KMS-11 (cell line): ENCODE results near the gene NUDT4.

Experiments used
- H2AFZ ChIP-seq: fragments of 200-600 bp; sonication (generic); 2 replicates; pipeline ENCODE4 v1.6.1; 2016; ENCODE audit warnings: antibody characterized with exemption, mixed run types, low read depth
- H3K27ac ChIP-seq: fragments of 200-600 bp; sonication (generic); 2 replicates; pipeline ENCODE4 v1.6.1; 2016; ENCODE audit warnings: mild to moderate bottlenecking, mixed run types
- H3K27me3 ChIP-seq: fragments of 200-600 bp; sonication (generic); 2 replicates; pipeline ENCODE4 v1.6.1; 2017; ENCODE audit warnings: mild to moderate bottlenecking, low read depth, mixed run types, moderate library complexity; ENCODE audit not compliant: insufficient read depth
- H3K36me3 ChIP-seq: fragments of 200-600 bp; sonication (generic); 2 replicates; pipeline ENCODE4 v1.6.1; 2017; ENCODE audit warnings: mild to moderate bottlenecking, mixed run types; ENCODE audit not compliant: insufficient read depth
- H3K4me1 ChIP-seq: fragments of 200-600 bp; sonication (generic); 2 replicates; pipeline ENCODE4 v1.6.1; 2016; ENCODE audit warnings: mild to moderate bottlenecking, low read depth, mixed run types; ENCODE audit not compliant: poor library complexity, severe bottlenecking
- H3K4me2 ChIP-seq: fragments of 200-600 bp; sonication (generic); 2 replicates; pipeline ENCODE4 v1.7.0; 2016; ENCODE audit warnings: mild to moderate bottlenecking, mixed run types
- H3K4me3 ChIP-seq: fragments of 200-600 bp; sonication (generic); IDR thresholded peaks from 2 replicates; pipeline ENCODE4 v1.6.1; 2017; ENCODE audit warnings: low read depth, low read length, mixed read lengths; ENCODE audit not compliant: insufficient read depth
- H3K79me2 ChIP-seq: fragments of 200-600 bp; sonication (generic); 2 replicates; pipeline ENCODE4 v1.6.1; 2016; ENCODE audit warnings: low read depth, mixed run types; ENCODE audit not compliant: insufficient read depth
- H3K9ac ChIP-seq: fragments of 200-600 bp; sonication (generic); 2 replicates; pipeline ENCODE4 v1.6.1; 2016; ENCODE audit warnings: mild to moderate bottlenecking, mixed run types
- H4K20me1 ChIP-seq: fragments of 200-600 bp; sonication (generic); 2 replicates; pipeline ENCODE4 v1.6.1; 2016; ENCODE audit warnings: mild to moderate bottlenecking, mixed run types; ENCODE audit not compliant: insufficient read depth
- TF ChIP-seq, protein P1 (sequence below): fragments of 200-600 bp; sonication (generic); conservative IDR thresholded peaks from 2 replicates; pipeline ENCODE4 v1.6.1; 2017; ENCODE audit warnings: low read depth, mild to moderate bottlenecking, antibody characterized with exemption, low read length, moderate library complexity, mixed read lengths

Gene NUDT4

GRCh38 chr12:93377252-93378195 is at the start of gene NUDT4:
Gene NUDT4 (plus strand): TSS chr12:93377925. CDS start chr12:93378323, 398 bp downstream.
- Histone ChIP-seq H3K9ac (peak within 1 kb of the TSS; percentile 82), H3K4me3 (no peak within 1 kb of the TSS), H3K4me2 (peak within 1 kb of the TSS; percentile 78), H3K4me1 (peaks cover 23% of the 10 kb centered on the region), H3K27me3 (no peaks in the 10 kb centered on the region), H2AFZ (peak within 1 kb of the TSS; percentile 84), H3K27ac (peak within 1 kb of the TSS; percentile 84), H3K79me2 (peaks cover 42% of the 10 kb centered on the region), H4K20me1 (peaks cover 13% of the 10 kb centered on the region; the same call in 1 of the 2 replicates), H3K36me3 (no peaks in the 10 kb centered on the region)
- TF ChIP-seq, protein P1, sequence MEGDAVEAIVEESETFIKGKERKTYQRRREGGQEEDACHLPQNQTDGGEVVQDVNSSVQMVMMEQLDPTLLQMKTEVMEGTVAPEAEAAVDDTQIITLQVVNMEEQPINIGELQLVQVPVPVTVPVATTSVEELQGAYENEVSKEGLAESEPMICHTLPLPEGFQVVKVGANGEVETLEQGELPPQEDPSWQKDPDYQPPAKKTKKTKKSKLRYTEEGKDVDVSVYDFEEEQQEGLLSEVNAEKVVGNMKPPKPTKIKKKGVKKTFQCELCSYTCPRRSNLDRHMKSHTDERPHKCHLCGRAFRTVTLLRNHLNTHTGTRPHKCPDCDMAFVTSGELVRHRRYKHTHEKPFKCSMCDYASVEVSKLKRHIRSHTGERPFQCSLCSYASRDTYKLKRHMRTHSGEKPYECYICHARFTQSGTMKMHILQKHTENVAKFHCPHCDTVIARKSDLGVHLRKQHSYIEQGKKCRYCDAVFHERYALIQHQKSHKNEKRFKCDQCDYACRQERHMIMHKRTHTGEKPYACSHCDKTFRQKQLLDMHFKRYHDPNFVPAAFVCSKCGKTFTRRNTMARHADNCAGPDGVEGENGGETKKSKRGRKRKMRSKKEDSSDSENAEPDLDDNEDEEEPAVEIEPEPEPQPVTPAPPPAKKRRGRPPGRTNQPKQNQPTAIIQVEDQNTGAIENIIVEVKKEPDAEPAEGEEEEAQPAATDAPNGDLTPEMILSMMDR = no peak

DNA sequence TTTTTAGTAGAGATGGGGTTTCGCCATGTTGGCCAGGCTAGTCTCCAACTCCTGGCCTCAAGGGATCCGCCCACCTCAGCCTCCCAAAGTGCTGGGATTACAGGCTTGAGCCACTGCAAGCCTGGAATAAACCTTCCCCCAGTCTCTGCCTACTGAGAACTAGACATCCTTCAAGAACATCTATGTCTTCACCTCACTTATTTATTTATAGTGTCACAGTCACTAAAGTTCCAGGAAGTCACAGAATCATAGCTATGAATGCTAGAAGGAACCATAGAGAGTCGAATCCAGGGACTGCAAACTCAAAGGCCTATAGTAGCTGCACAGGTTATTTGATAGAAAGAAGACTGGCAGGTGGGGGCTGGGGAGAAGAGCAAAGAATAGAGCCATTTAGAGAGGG is 44.7 kb upstream of the NUDT4 start:
- Histone ChIP-seq H3K27ac (no peak overlapping the region), H4K20me1 (no peaks in the 10 kb centered on the region), H3K4me1 (no peaks in the 10 kb centered on the region), H3K79me2 (no peaks in the 10 kb centered on the region), H3K27me3 (no peaks in the 10 kb centered on the region), H2AFZ (no peak overlapping the region), H3K4me3 (no peak overlapping the region), H3K4me2 (no peak overlapping the region), H3K36me3 (no peaks in the 10 kb centered on the region), H3K9ac (no peak overlapping the region)
- TF ChIP-seq, protein P1 = no peak

DNA sequence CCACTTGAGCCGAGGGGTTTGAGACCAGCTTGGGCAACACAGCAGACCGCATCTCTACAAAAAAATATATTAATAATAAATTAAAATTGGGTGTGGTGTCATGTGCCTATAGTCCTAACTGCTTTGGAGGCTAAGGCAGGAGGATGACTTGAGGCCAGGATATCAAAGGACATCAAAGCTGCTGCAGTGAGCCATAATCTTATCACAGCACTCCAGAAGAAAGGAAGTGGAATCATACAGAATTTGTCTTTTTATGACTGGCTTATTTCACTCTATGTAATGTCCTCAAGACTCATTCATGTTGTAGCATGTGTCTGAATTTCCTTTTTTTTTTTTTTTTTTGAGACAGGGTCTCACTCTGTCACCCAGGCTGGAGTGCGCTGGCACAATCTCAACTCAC is 43.9 kb upstream of the NUDT4 start:
- Histone ChIP-seq H3K4me2 (no peak overlapping the region), H2AFZ (no peak overlapping the region), H3K36me3 (no peaks in the 10 kb centered on the region), H3K4me3 (no peak overlapping the region), H3K9ac (no peak overlapping the region), H3K27ac (no peak overlapping the region), H3K4me1 (no peaks in the 10 kb centered on the region), H3K27me3 (no peaks in the 10 kb centered on the region), H3K79me2 (no peaks in the 10 kb centered on the region), H4K20me1 (no peaks in the 10 kb centered on the region)
- TF ChIP-seq, protein P1 = no peak

- H3K4me3 ChIP-seq = no peak overlapping the region
- H3K27ac ChIP-seq = no peak overlapping the region
- TF ChIP-seq, protein P1 = no peak
- H3K79me2 ChIP-seq = no peaks in the 10 kb centered on the region
- no peak overlapping the region for H3K9ac ChIP-seq
- H3K36me3 ChIP-seq = no peaks in the 10 kb centered on the region
- no peaks in the 10 kb centered on the region for H3K27me3 ChIP-seq
- H3K4me1 ChIP-seq = no peaks in the 10 kb centered on the region
- H3K4me2 ChIP-seq = no peak overlapping the region
- H2AFZ ChIP-seq = no peak overlapping the region
- H4K20me1 ChIP-seq = no peaks in the 10 kb centered on the region
Measured at GRCh38 chr12:93335603-93336162, 42.0 kb upstream of the NUDT4 start.
